Central memory CD8-positive, alpha-beta T cell (primary cell): Measurements from ENCODE around the gene JMJD6.

Experiments
- ATAC-seq: fragments of 150-1000 bp; cut with Tn5 transposase; replicated peaks from 2 replicates; pipeline ENCODE4 v1.10.0; 2022; ENCODE audit warnings: mild to moderate bottlenecking, moderate FRiP score, moderate number of reproducible peaks; ENCODE audit not compliant: poor library complexity, severe bottlenecking; ENCODE audit errors: extremely low read depth
- DNase-seq, 2 donors: peaks; one replicate each; pipeline ENCODE4 v3.0.0; 2021; ENCODE audit warnings: low spot score in 2 of 2
- H3K27ac Mint-ChIP-seq: one replicate; pipeline ENCODE4 v1.8.0; 2022; ENCODE audit warnings: low read depth, mild to moderate bottlenecking, moderate library complexity, mixed read lengths
- H3K27me3 Mint-ChIP-seq: one replicate; pipeline ENCODE4 v1.8.0; 2022; ENCODE audit warnings: mixed read lengths
- H3K36me3 Mint-ChIP-seq: one replicate; pipeline ENCODE4 v1.8.0; 2022; ENCODE audit warnings: mild to moderate bottlenecking, moderate library complexity, mixed read lengths; ENCODE audit not compliant: insufficient read depth
- H3K4me1 Mint-ChIP-seq: one replicate; pipeline ENCODE4 v1.8.0; 2022; ENCODE audit warnings: mixed read lengths
- H3K4me3 Mint-ChIP-seq: one replicate; pipeline ENCODE4 v1.8.0; 2022; ENCODE audit warnings: mild to moderate bottlenecking, moderate library complexity, mixed read lengths
- H3K9me3 Mint-ChIP-seq: one replicate; pipeline ENCODE4 v1.8.0; 2022; ENCODE audit warnings: mixed read lengths

Gene JMJD6

GRCh38 chr17:76696763-76697701, 29.4 kb downstream of the JMJD6 start:
- no peaks in the 10 kb centered on the region for H3K36me3 Mint-ChIP-seq
- H3K4me1 Mint-ChIP-seq = peaks cover 38% of the 10 kb centered on the region
- H3K27ac Mint-ChIP-seq = no peak overlapping the region
- no peak overlapping the region for H3K4me3 Mint-ChIP-seq
- DNase-seq (no peak), ATAC-seq (no peak)
- no peaks in the 10 kb centered on the region for H3K27me3 Mint-ChIP-seq
- no peaks in the 10 kb centered on the region for H3K9me3 Mint-ChIP-seq

- no peaks in the 10 kb centered on the region for H3K27me3 Mint-ChIP-seq
- H3K36me3 Mint-ChIP-seq = no peaks in the 10 kb centered on the region
- no peak overlapping the region for H3K4me3 Mint-ChIP-seq
- peaks cover 20% of the 10 kb centered on the region for H3K4me1 Mint-ChIP-seq
- peak overlapping the region; percentile 42 for H3K27ac Mint-ChIP-seq
- ATAC-seq (no peak), DNase-seq (no peak)
- no peaks in the 10 kb centered on the region for H3K9me3 Mint-ChIP-seq
These were observed 31.2 kb downstream of the JMJD6 start for GRCh38 chr17:76695059-76695831.

GRCh38 chr17:76691379-76692191, 34.8 kb downstream of the JMJD6 start:
- DNase-seq = no peak
- Mint-ChIP-seq H3K27ac (no peak overlapping the region), H3K36me3 (no peaks in the 10 kb centered on the region), H3K27me3 (no peaks in the 10 kb centered on the region), H3K4me1 (peaks cover 18% of the 10 kb centered on the region), H3K4me3 (no peak overlapping the region), H3K9me3 (no peaks in the 10 kb centered on the region)
- ATAC-seq = no peak

GRCh38 chr17:76690596-76691280, 35.7 kb downstream of the JMJD6 start:
- Mint-ChIP-seq H3K27ac (no peak overlapping the region), H3K4me3 (no peak overlapping the region), H3K27me3 (no peaks in the 10 kb centered on the region), H3K4me1 (peaks cover 15% of the 10 kb centered on the region), H3K9me3 (no peaks in the 10 kb centered on the region), H3K36me3 (no peaks in the 10 kb centered on the region)
- DNase-seq = no peak
- no peak for ATAC-seq

- Mint-ChIP-seq H3K27me3 (no peaks in the 10 kb centered on the region), H3K4me1 (peaks cover 6% of the 10 kb centered on the region), H3K27ac (no peak overlapping the region), H3K36me3 (no peaks in the 10 kb centered on the region), H3K9me3 (no peaks in the 10 kb centered on the region), H3K4me3 (no peak overlapping the region)
- ATAC-seq = no peak
- DNase-seq = no peak
These were observed 36.5 kb downstream of the JMJD6 start for GRCh38 chr17:76689859-76690258.

- Mint-ChIP-seq H3K36me3 (no peaks in the 10 kb centered on the region), H3K4me1 (peaks cover 6% of the 10 kb centered on the region), H3K9me3 (no peaks in the 10 kb centered on the region), H3K4me3 (no peak overlapping the region), H3K27me3 (no peaks in the 10 kb centered on the region), H3K27ac (no peak overlapping the region)
- DNase-seq (no peak), ATAC-seq (no peak)
These were observed 38.2 kb downstream of the JMJD6 start for GRCh38 chr17:76688165-76688622.

GRCh38 chr17:76687298-76688164, 38.9 kb downstream of the JMJD6 start:
- Mint-ChIP-seq H3K27me3 (no peaks in the 10 kb centered on the region), H3K4me1 (peaks cover 7% of the 10 kb centered on the region), H3K36me3 (no peaks in the 10 kb centered on the region), H3K4me3 (no peak overlapping the region), H3K27ac (no peak overlapping the region), H3K9me3 (no peaks in the 10 kb centered on the region)
- ATAC-seq (no peak), DNase-seq (no peak)

- DNase-seq (no peak), ATAC-seq (no peak)
- peaks cover 15% of the 10 kb centered on the region for H3K4me1 Mint-ChIP-seq
- H3K9me3 Mint-ChIP-seq = no peaks in the 10 kb centered on the region
- no peak overlapping the region for H3K27ac Mint-ChIP-seq
- H3K27me3 Mint-ChIP-seq = no peaks in the 10 kb centered on the region
- H3K36me3 Mint-ChIP-seq = peaks cover 1% of the 10 kb centered on the region
- H3K4me3 Mint-ChIP-seq = no peak overlapping the region
These were observed 39.7 kb downstream of the JMJD6 start for GRCh38 chr17:76686538-76687297.

GRCh38 chr17:76685846-76686245, 40.6 kb downstream of the JMJD6 start:
- H3K27me3 Mint-ChIP-seq = no peaks in the 10 kb centered on the region
- H3K4me3 Mint-ChIP-seq = no peak overlapping the region
- ATAC-seq = no peak
- DNase-seq = no peak
- peaks cover 3% of the 10 kb centered on the region for H3K36me3 Mint-ChIP-seq
- peaks cover 24% of the 10 kb centered on the region for H3K4me1 Mint-ChIP-seq
- H3K27ac Mint-ChIP-seq = no peak overlapping the region
- H3K9me3 Mint-ChIP-seq = no peaks in the 10 kb centered on the region

GRCh38 chr17:76685366-76685765, 41.0 kb downstream of the JMJD6 start:
- no peaks in the 10 kb centered on the region for H3K9me3 Mint-ChIP-seq
- H3K27me3 Mint-ChIP-seq = no peaks in the 10 kb centered on the region
- no peak for ATAC-seq
- peak overlapping the region; percentile 61 for H3K27ac Mint-ChIP-seq
- peaks cover 3% of the 10 kb centered on the region for H3K36me3 Mint-ChIP-seq
- peaks cover 26% of the 10 kb centered on the region for H3K4me1 Mint-ChIP-seq
- no peak overlapping the region for H3K4me3 Mint-ChIP-seq
- DNase-seq = no peak

GRCh38 chr17:76684756-76685155, 41.6 kb downstream of the JMJD6 start:
- Mint-ChIP-seq H3K27me3 (no peaks in the 10 kb centered on the region), H3K4me1 (peaks cover 26% of the 10 kb centered on the region)
- no peak for DNase-seq

More at GRCh38 chr17:76684756-76685155, 41.6 kb downstream of the JMJD6 start:
- Mint-ChIP-seq H3K9me3 (no peaks in the 10 kb centered on the region), H3K36me3 (peaks cover 3% of the 10 kb centered on the region), H3K27ac (peak overlapping the region; percentile 61), H3K4me3 (no peak overlapping the region)
- no peak for ATAC-seq
